Measurements from ENCODE around the gene PDK4. TPM values are rescaled to one million over a fixed set of nuclear protein-coding genes. Genes with fewer than 3 reads are reported as not detected.

Gene PDK4
- total RNA-seq, 6 experiments from 2014 or later = 7.9 to 109 (median 79.0) TPM

GRCh38 chr7:95595746-95596197, 544 bp downstream of the PDK4 start:
- peaks cover 0 to 42% (median 15%) of the 10 kb centered on the region in 4 donors for H3K36me3 ChIP-seq

GRCh38 chr7:95594185-95594584, 2.1 kb downstream of the PDK4 start:
- Histone ChIP-seq H3K4me1 (peaks cover 0 to 46% (median 16%) of the 10 kb centered on the region in 4 donors), H3K27ac (peak overlapping the region in 1 of 3 donors; percentile 100), H3K36me3 (peaks cover 0 to 53% (median 20%) of the 10 kb centered on the region in 4 donors), H3K27me3 (no peaks in the 10 kb centered on the region), H3K4me3 (peak overlapping the region in 2 of 3 donors; percentile 84 to 91), H3K9me3 (no peaks in the 10 kb centered on the region)
- DNase-seq (no peak), ATAC-seq (no peak)
- intact Hi-C loops (cut with DNase I) = no loop called here
- TF ChIP-seq POLR2A (IDR thresholded peaks at IDR 0.05) = no peak
- TF ChIP-seq, protein P1, sequence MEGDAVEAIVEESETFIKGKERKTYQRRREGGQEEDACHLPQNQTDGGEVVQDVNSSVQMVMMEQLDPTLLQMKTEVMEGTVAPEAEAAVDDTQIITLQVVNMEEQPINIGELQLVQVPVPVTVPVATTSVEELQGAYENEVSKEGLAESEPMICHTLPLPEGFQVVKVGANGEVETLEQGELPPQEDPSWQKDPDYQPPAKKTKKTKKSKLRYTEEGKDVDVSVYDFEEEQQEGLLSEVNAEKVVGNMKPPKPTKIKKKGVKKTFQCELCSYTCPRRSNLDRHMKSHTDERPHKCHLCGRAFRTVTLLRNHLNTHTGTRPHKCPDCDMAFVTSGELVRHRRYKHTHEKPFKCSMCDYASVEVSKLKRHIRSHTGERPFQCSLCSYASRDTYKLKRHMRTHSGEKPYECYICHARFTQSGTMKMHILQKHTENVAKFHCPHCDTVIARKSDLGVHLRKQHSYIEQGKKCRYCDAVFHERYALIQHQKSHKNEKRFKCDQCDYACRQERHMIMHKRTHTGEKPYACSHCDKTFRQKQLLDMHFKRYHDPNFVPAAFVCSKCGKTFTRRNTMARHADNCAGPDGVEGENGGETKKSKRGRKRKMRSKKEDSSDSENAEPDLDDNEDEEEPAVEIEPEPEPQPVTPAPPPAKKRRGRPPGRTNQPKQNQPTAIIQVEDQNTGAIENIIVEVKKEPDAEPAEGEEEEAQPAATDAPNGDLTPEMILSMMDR (IDR thresholded peaks at IDR 0.05) = no peak

More at GRCh38 chr7:95595746-95596197, 544 bp downstream of the PDK4 start:
- peak overlapping the region; percentile 62 to 91 (median 84) for H3K4me3 ChIP-seq
- DNase-seq = peak in 2 of 3 donors; percentile 40 to 59
- peak overlapping the region; percentile 94 to 100 (median 95) for H3K27ac ChIP-seq
- intact Hi-C loops (cut with DNase I) = loop anchor here in 1 of 2 donors (5.0 kb wide), 1 partner anchor 43 kb away; no protein-coding TSS in a partner anchor
- H3K9me3 ChIP-seq = no peaks in the 10 kb centered on the region
- TF ChIP-seq, protein P1 (IDR thresholded peaks at IDR 0.05) = no peak
- no peak for TF ChIP-seq POLR2A (IDR thresholded peaks at IDR 0.05)
- H3K27me3 ChIP-seq = no peaks in the 10 kb centered on the region
- 5% methylated on average over 5 of the region's 8 CpGs for WGBS (ENCODE audit: insufficient coverage, low coverage, low lambda C conversion rate, missing lambda C conversion rate)
- peak; percentile 30 to 61 (median 48) for ATAC-seq
- H3K4me1 ChIP-seq = peaks cover 0 to 30% (median 9%) of the 10 kb centered on the region in 4 donors

GRCh38 chr7:95593343-95593742, 3.0 kb downstream of the PDK4 start:
- TF ChIP-seq POLR2A (IDR thresholded peaks at IDR 0.05) = peak; percentile 8
- TF ChIP-seq, protein P1 (IDR thresholded peaks at IDR 0.05) = no peak
- 59% methylated on average over 2 of the region's 2 CpGs for WGBS (ENCODE audit: insufficient coverage, low coverage, low lambda C conversion rate, missing lambda C conversion rate)
- Histone ChIP-seq H3K4me3 (peak overlapping the region in 2 of 3 donors; percentile 84 to 91), H3K27me3 (no peaks in the 10 kb centered on the region), H3K9me3 (no peaks in the 10 kb centered on the region), H3K36me3 (peaks cover 0 to 62% (median 29%) of the 10 kb centered on the region in 4 donors), H3K27ac (peak overlapping the region in 1 of 3 donors; percentile 100), H3K4me1 (peaks cover 0 to 54% (median 18%) of the 10 kb centered on the region in 4 donors)
- intact Hi-C loops (cut with DNase I) = no loop called here
- no peak for ATAC-seq
- DNase-seq = no peak

DNA sequence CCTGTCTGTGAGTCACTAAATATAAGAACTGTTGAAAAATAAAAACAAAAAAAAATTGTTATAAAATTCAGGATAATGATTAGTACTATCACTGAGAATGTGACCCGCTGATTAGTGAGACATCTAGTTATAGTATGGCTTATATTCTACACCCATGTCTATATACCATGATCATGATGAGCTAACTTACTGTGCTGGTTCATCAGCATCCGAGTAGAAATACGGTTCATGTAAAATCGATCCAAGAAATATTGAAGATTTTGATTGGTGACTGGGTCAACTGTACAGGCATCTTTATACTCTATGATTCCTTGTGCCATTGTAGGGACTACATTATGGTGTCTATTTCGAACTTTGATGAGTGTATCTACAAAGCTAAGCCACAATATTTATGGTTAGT, 3.7 kb downstream of the PDK4 start:
- no peak for DNase-seq
- ATAC-seq = no peak
- H3K4me1 ChIP-seq = peaks cover 0 to 62% (median 18%) of the 10 kb centered on the region in 4 donors
- peaks cover 0 to 70% (median 34%) of the 10 kb centered on the region in 4 donors for H3K36me3 ChIP-seq
- peak overlapping the region in 2 of 3 donors; percentile 84 to 91 for H3K4me3 ChIP-seq
- 40% methylated on average over 5 of the region's 5 CpGs for WGBS (ENCODE audit: insufficient coverage, low coverage, low lambda C conversion rate, missing lambda C conversion rate)
- H3K27me3 ChIP-seq = no peaks in the 10 kb centered on the region
- intact Hi-C loops (cut with DNase I) = no loop called here
- H3K27ac ChIP-seq = peak overlapping the region in 1 of 3 donors; percentile 100
- no peaks in the 10 kb centered on the region for H3K9me3 ChIP-seq
- TF ChIP-seq, protein P1 (IDR thresholded peaks at IDR 0.05) = no peak
- no peak for TF ChIP-seq POLR2A (IDR thresholded peaks at IDR 0.05)
